ENCODE results near the gene FGG. TPM values are rescaled to one million over a fixed set of nuclear protein-coding genes. Genes with fewer than 3 reads are reported as not detected.
A peak's percentile ranks its signal among the peaks of the same experiment; 100 is the strongest.

FGG gene
- total and polyA plus RNA-seq, 2 of the 13 experiments (the other 11 are each of a cell fraction or from before 2014, with no cell fraction given) = 1,037 to 2,423 TPM

- no peak for TF ChIP-seq ZNF691 (CRISPR knock-in tag; IDR thresholded peaks at IDR 0.05; ENCODE audit: borderline replicate concordance, low read depth)
- peak; percentile 95 for TF ChIP-seq ZNF746 (CRISPR knock-in tag; IDR thresholded peaks at IDR 0.05)
- peak; percentile 99 for TF ChIP-seq ARID5B (CRISPR knock-in tag; IDR thresholded peaks at IDR 0.05)
- TF ChIP-seq ZNF878 (CRISPR knock-in tag; IDR thresholded peaks at IDR 0.05) = peak; percentile 48; the same call in 1 of the 2 replicates
- TF ChIP-seq ATF5 (CRISPR knock-in tag; IDR thresholded peaks at IDR 0.05; ENCODE audit: low read depth) = no peak
- peak; percentile 43; the same call in 1 of the 2 replicates for TF ChIP-seq KDM4B (CRISPR knock-in tag; IDR thresholded peaks at IDR 0.05)
- no peak for TF ChIP-seq ZNF263 (CRISPR knock-in tag; IDR thresholded peaks at IDR 0.05)
- TF ChIP-seq PRMT3 (CRISPR knock-in tag; IDR thresholded peaks at IDR 0.05; ENCODE audit: borderline replicate concordance, low read depth) = no peak; the same call in 1 of the 2 replicates
- TF ChIP-seq ZBTB26 (CRISPR knock-in tag; IDR thresholded peaks at IDR 0.05; ENCODE audit: borderline replicate concordance) = no peak
- TF ChIP-seq KMT2B (CRISPR knock-in tag; IDR thresholded peaks at IDR 0.05) = peak; percentile 12; the same call in 1 of the 2 replicates
- peak; percentile 76; the same call in 1 of the 2 replicates for TF ChIP-seq KLF11 (CRISPR knock-in tag; IDR thresholded peaks at IDR 0.05)
- 0 out of 2 replicates have a peak, but pooled peaks have one; percentile 24 for TF ChIP-seq REL (CRISPR knock-in tag; conservative IDR thresholded peaks at IDR 0.05)
- TF ChIP-seq ZNF337 (CRISPR knock-in tag; IDR thresholded peaks at IDR 0.05; ENCODE audit: borderline replicate concordance, low read depth) = no peak
- TF ChIP-seq KDM5B (CRISPR knock-in tag; IDR thresholded peaks at IDR 0.05; ENCODE audit: borderline replicate concordance) = no peak
- peak; percentile 93 for TF ChIP-seq HNF4A (CRISPR knock-in tag; IDR thresholded peaks at IDR 0.05)
- TF ChIP-seq ZBTB4 (CRISPR knock-in tag; IDR thresholded peaks at IDR 0.05; ENCODE audit: borderline replicate concordance) = no peak
- peak; percentile 62; the same call in 1 of the 2 replicates for TF ChIP-seq TMF1 (CRISPR knock-in tag; IDR thresholded peaks at IDR 0.05; ENCODE audit: low read depth)
- no peak for TF ChIP-seq SALL2 (CRISPR knock-in tag; IDR thresholded peaks at IDR 0.05)
Observed at GRCh38 chr4:154559494-154560418, 52.7 kb downstream of the FGG start (continued).

Data from HepG2 (cell line).